H1 (cell line): ENCODE data around the gene TRIM67. TPM values are rescaled to one million over a fixed set of nuclear protein-coding genes. Genes with fewer than 3 reads are reported as not detected.

Source experiments
- BACH1 ChIP-seq: IDR thresholded peaks from 2 replicates; pipeline ENCODE4 v1.6.1; 2012; ENCODE audit warnings: low read length, improper control_type of control experiment
- BCL11A ChIP-seq, 2 experiments: IDR thresholded peaks; one replicate each; pipeline ENCODE4 v1.6.1; 2011; ENCODE audit warnings: low read depth in 2 of 2, low read length in 2 of 2, mild to moderate bottlenecking in 2 of 2
- CREB1 ChIP-seq: IDR thresholded peaks from 2 replicates; pipeline ENCODE4 v1.6.1; 2012; ENCODE audit warnings: inconsistent platforms
- EGR1 ChIP-seq: IDR thresholded peaks from 2 replicates; pipeline ENCODE4 v1.6.1; 2011; ENCODE audit warnings: low read depth, low read length, borderline replicate concordance
- EP300 ChIP-seq, 2 experiments: IDR thresholded peaks; 1 replicate in 1 of 2; 2 replicates in 1 of 2; pipeline ENCODE4 v1.6.1; 2011 to 2012; ENCODE audit warnings: low read depth in 2 of 2, low read length in 2 of 2, mild to moderate bottlenecking in 2 of 2, borderline replicate concordance in 1 of 2, inconsistent platforms in 1 of 2, moderate library complexity in 1 of 2
- EZH2 ChIP-seq: fragments of 200-600 bp; sonication (generic); IDR thresholded peaks from 2 replicates; pipeline ENCODE4 v1.7.1; 2012; ENCODE audit warnings: low read depth, mild to moderate bottlenecking, moderate library complexity, low read length, inconsistent platforms; ENCODE audit not compliant: severe bottlenecking
- PHF8 ChIP-seq: fragments of 200-600 bp; sonication (generic); conservative IDR thresholded peaks from 2 replicates; pipeline ENCODE4 v1.7.1; 2012; ENCODE audit warnings: low read depth, mild to moderate bottlenecking, inconsistent platforms, low read length, moderate library complexity
- TAF7 ChIP-seq: optimal IDR thresholded peaks from 2 replicates; pipeline ENCODE3; 2011; ENCODE audit warnings: low read depth, mild to moderate bottlenecking, inconsistent platforms, low read length, moderate library complexity, borderline replicate concordance
- polyA plus RNA-seq, 7 experiments: library from polyadenylated mRNA; depleted of rRNA in 3 of 7; stranded (reverse) in 5 of 7; unstranded in 2 of 7; fragments of >200 nt in 5 of 7; fragments of 200-250 nt in 2 of 7; gene quantifications; 1 replicate in 5 of 7; 2 replicates in 1 of 7; 4 replicates in 1 of 7; pipeline versions ENCODE4 v1.2.1 to v1.2.3, GENCODE V29; 2011 to 2013; ENCODE audit warnings: missing spikeins in 2 of 7, mixed read lengths in 2 of 7
- total RNA-seq: library from RNA; stranded (reverse); fragmentation: NEBNext Ultra II Directional; extraction: Animal tissue kit (Norgen Biotek cat#: 25700); gene quantifications from 2 replicates; pipeline ENCODE4 v1.2.1, GENCODE V29; 2021

TRIM67 gene
- total and polyA plus RNA-seq, 2 of the 8 experiments (the other 6 are each of a cell fraction or from before 2014, with no cell fraction given), result under 0.01 TPM; not detected in 1

GRCh38 chr1:231155808-231156207 is 6.0 kb upstream of the TRIM67 start (continued):
- TF ChIP-seq EZH2 (no peak), TAF7 (no peak), EGR1 (no peak), BACH1 (no peak), EP300 (IDR thresholded peaks at IDR 0.05; ENCODE audit: borderline replicate concordance in 1 of 2, low read depth in 2 of 2, low read length in 2 of 2) (no peak), CREB1 (no peak), PHF8 (no peak), BCL11A (IDR thresholded peaks at IDR 0.05; ENCODE audit: low read depth in 2 of 2, low read length in 2 of 2) (no peak)
